ENCODE measurements around the gene RYR1.

DNA sequence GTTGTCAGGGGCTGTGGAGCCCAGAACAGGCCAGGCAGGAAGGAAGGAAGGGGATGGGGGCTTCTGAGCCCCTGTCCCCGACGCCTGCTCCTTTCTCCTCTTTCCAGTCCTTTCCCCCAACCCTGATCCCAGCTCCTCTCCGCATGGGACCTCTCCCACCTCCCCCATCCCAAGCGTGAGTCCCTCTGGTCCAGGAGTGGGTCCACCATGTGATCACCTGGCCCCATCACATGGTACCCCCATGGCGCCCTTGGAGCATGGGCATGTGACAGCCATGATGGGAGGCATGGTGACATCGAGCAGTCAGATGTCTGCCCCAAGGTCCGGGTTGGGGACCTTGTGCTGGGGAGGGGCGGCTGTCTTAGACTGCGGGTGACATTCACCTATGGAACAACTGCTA is 9.2 kb downstream of the RYR1 start:
- TF ChIP-seq, protein P1, sequence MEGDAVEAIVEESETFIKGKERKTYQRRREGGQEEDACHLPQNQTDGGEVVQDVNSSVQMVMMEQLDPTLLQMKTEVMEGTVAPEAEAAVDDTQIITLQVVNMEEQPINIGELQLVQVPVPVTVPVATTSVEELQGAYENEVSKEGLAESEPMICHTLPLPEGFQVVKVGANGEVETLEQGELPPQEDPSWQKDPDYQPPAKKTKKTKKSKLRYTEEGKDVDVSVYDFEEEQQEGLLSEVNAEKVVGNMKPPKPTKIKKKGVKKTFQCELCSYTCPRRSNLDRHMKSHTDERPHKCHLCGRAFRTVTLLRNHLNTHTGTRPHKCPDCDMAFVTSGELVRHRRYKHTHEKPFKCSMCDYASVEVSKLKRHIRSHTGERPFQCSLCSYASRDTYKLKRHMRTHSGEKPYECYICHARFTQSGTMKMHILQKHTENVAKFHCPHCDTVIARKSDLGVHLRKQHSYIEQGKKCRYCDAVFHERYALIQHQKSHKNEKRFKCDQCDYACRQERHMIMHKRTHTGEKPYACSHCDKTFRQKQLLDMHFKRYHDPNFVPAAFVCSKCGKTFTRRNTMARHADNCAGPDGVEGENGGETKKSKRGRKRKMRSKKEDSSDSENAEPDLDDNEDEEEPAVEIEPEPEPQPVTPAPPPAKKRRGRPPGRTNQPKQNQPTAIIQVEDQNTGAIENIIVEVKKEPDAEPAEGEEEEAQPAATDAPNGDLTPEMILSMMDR (IDR thresholded peaks at IDR 0.05; ENCODE audit: borderline replicate concordance, extremely low read depth, low read length, poor library complexity, severe bottlenecking), result no peak
- no peak for TF ChIP-seq EZH2 (IDR thresholded peaks at IDR 0.05; ENCODE audit: borderline replicate concordance, low read depth, low read length, severe bottlenecking)

Measured in DND-41 (cell line).